Measurements from ENCODE around the gene CD83.

Gene CD83

DNA sequence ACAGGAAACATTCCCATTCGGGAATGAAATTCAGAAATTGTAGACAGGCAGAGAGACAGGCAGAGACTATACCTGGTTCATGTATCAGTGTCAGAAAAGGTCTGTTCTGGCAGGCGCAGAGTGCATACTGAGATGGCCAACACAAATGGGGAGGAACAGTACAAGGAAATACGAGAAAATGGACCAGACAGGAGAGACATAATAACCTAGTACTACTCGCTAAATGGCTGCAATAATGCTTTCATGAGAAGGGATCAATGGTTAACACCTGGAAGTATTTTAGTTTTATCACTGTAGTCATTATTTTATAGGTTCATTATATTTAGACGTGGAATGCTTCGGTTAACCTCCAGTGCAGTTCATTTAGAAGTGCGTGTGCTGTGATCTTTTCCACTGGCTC, 58.9 kb downstream of the CD83 start:
- TF ChIP-seq, protein P1, sequence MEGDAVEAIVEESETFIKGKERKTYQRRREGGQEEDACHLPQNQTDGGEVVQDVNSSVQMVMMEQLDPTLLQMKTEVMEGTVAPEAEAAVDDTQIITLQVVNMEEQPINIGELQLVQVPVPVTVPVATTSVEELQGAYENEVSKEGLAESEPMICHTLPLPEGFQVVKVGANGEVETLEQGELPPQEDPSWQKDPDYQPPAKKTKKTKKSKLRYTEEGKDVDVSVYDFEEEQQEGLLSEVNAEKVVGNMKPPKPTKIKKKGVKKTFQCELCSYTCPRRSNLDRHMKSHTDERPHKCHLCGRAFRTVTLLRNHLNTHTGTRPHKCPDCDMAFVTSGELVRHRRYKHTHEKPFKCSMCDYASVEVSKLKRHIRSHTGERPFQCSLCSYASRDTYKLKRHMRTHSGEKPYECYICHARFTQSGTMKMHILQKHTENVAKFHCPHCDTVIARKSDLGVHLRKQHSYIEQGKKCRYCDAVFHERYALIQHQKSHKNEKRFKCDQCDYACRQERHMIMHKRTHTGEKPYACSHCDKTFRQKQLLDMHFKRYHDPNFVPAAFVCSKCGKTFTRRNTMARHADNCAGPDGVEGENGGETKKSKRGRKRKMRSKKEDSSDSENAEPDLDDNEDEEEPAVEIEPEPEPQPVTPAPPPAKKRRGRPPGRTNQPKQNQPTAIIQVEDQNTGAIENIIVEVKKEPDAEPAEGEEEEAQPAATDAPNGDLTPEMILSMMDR (IDR thresholded peaks at IDR 0.05): no peak
- Histone ChIP-seq H3K4me2 (ENCODE audit: low read length) (no peak overlapping the region), H3K4me1 (no peaks in the 10 kb centered on the region), H3K4me3 (ENCODE audit: low read depth, low read length) (no peak overlapping the region), H3K36me3 (ENCODE audit: control insufficient read depth, insufficient read depth, low read length) (no peaks in the 10 kb centered on the region), H3K79me2 (no peaks in the 10 kb centered on the region), H2AFZ (no peak overlapping the region), H3K27ac (no peak overlapping the region), H3K27me3 (ENCODE audit: control insufficient read depth, insufficient read depth, low read length) (no peaks in the 10 kb centered on the region), H3K9ac (no peak overlapping the region), H3K9me3 (ENCODE audit: control insufficient read depth, low read length) (no peaks in the 10 kb centered on the region)

DNA sequence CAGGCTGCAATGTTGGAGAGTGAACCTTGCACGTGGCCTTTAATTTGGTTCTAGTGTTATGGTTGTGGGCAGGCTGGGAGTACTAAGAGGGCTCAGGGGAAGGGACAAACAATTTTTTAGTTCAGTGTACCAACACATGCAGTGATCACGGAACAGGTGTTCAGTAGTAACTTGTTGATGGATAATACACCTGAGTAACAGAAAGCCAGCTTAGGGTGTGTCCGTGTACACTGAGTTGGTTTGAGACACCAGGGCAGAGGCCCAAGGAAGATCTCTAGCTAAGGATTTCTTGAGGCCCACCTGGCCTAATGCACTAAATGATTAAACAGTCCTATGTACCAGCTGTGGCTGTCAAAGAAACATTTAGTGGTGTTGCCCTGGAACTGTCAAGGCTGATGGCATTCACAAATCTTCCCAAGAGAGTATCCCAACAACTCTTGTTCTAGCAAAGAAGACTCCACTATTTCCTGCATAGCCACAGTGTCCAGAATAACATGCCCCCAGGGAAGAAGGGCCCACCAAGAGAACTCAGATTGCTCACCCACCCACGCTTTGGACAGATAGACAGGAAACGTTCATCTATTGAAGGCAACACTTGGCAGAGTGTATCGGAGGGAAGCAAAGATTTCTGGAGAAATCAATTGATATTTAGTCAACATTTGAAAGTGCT, 60.0 kb downstream of the CD83 start:
- Histone ChIP-seq H3K4me1 (no peaks in the 10 kb centered on the region), H2AFZ (no peak overlapping the region), H3K4me3 (ENCODE audit: low read depth, low read length) (no peak overlapping the region), H3K4me2 (ENCODE audit: low read length) (no peak overlapping the region), H3K9ac (no peak overlapping the region), H3K79me2 (no peaks in the 10 kb centered on the region), H3K27me3 (ENCODE audit: control insufficient read depth, insufficient read depth, low read length) (no peaks in the 10 kb centered on the region), H3K27ac (no peak overlapping the region), H3K36me3 (ENCODE audit: control insufficient read depth, insufficient read depth, low read length) (no peaks in the 10 kb centered on the region), H3K9me3 (ENCODE audit: control insufficient read depth, low read length) (no peaks in the 10 kb centered on the region)
- TF ChIP-seq, protein P1 (IDR thresholded peaks at IDR 0.05): no peak

DNA sequence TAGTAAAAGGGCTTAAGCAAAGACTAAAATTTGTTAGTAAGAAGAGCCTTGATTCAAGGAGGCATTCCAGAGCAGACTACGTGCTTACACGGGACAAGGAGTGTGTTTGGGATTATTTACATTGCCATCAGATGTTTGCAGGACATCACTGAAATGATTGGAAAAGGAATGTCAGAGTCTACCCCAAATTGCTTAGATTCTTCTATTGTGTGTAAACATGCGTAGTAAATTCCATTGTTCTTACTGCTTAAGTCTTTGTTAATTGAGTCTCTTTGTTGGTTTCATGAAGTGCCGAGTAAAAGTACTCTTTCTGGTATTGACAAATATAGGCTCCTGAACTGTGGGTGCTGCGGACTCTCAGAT, 60.5 kb downstream of the CD83 start:
- H3K9me3 ChIP-seq (ENCODE audit: control insufficient read depth, low read length): no peaks in the 10 kb centered on the region
- H3K27ac ChIP-seq: no peak overlapping the region
- no peaks in the 10 kb centered on the region for H3K4me1 ChIP-seq
- H3K36me3 ChIP-seq (ENCODE audit: control insufficient read depth, insufficient read depth, low read length): no peaks in the 10 kb centered on the region
- no peak overlapping the region for H3K4me3 ChIP-seq (ENCODE audit: low read depth, low read length)
- no peak overlapping the region for H3K9ac ChIP-seq
- no peak overlapping the region for H3K4me2 ChIP-seq (ENCODE audit: low read length)
- H3K27me3 ChIP-seq (ENCODE audit: control insufficient read depth, insufficient read depth, low read length): no peaks in the 10 kb centered on the region
- H3K79me2 ChIP-seq: no peaks in the 10 kb centered on the region
- no peak overlapping the region for H2AFZ ChIP-seq
- TF ChIP-seq, protein P1 (IDR thresholded peaks at IDR 0.05): no peak

DNA sequence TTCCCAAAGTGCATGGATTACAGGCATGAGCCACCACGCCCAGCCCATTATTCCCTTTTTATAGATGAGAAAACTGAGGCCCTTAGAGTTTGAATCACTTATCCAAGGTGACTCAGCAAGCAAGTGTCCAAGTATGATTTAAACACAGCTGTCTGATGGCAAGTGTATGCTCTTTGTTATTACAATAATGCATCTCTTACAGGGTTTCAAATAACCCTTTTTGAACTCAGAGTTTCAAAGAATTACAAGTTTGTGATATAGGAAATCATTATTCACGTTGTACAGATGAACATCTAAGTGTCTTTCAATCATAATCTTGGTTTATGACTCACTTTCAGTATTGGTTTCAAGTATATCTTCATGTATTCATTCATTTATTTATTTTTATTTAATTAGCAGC, 63.0 kb downstream of the CD83 start:
- H3K27ac ChIP-seq: no peak overlapping the region
- TF ChIP-seq, protein P1 (IDR thresholded peaks at IDR 0.05): no peak
- H3K27me3 ChIP-seq (ENCODE audit: control insufficient read depth, insufficient read depth, low read length): no peaks in the 10 kb centered on the region
- no peak overlapping the region for H3K9ac ChIP-seq
- no peaks in the 10 kb centered on the region for H3K36me3 ChIP-seq (ENCODE audit: control insufficient read depth, insufficient read depth, low read length)
- no peaks in the 10 kb centered on the region for H3K9me3 ChIP-seq (ENCODE audit: control insufficient read depth, low read length)
- no peak overlapping the region for H3K4me2 ChIP-seq (ENCODE audit: low read length)
- H3K79me2 ChIP-seq: no peaks in the 10 kb centered on the region
- H3K4me3 ChIP-seq (ENCODE audit: low read depth, low read length): no peak overlapping the region
- H3K4me1 ChIP-seq: no peaks in the 10 kb centered on the region
- H2AFZ ChIP-seq: no peak overlapping the region

DNA sequence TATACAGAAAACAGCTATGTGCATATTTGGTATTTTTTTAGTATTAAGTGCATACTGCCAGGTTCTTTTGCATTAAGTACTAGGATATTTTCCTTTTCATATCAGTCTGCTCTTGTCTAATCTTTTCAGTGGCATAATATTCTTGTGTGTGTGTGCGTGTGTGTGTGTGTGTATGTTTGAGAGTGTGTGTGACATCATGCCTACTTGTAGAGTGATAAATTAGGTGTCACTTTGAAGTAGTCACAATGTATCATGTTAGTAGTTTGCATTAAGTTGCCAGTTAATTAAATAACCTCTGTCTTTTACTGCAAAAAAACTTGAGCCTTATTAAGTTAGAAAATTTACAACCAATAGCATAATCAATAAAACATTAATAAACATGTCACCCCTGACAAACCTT, 65.3 kb downstream of the CD83 start:
- Histone ChIP-seq H3K9ac (no peak overlapping the region), H3K9me3 (ENCODE audit: control insufficient read depth, low read length) (no peaks in the 10 kb centered on the region), H3K27me3 (ENCODE audit: control insufficient read depth, insufficient read depth, low read length) (no peaks in the 10 kb centered on the region), H3K4me1 (no peaks in the 10 kb centered on the region), H3K4me2 (ENCODE audit: low read length) (no peak overlapping the region), H3K4me3 (ENCODE audit: low read depth, low read length) (no peak overlapping the region), H2AFZ (no peak overlapping the region), H3K79me2 (no peaks in the 10 kb centered on the region), H3K36me3 (ENCODE audit: control insufficient read depth, insufficient read depth, low read length) (no peaks in the 10 kb centered on the region), H3K27ac (no peak overlapping the region)
- TF ChIP-seq, protein P1 (IDR thresholded peaks at IDR 0.05): no peak
